OCI-LY3 (cell line): ENCODE results near the gene DHX57.

Source experiments
- H2AFZ ChIP-seq: fragments of 200-600, 300-600 bp; shearing (Covaris generic); 2 replicates; pipeline ENCODE4 v1.6.0; 2014; ENCODE audit warnings: antibody characterized with exemption, low read depth, low read length
- H3K27ac ChIP-seq: fragments of 200-600, 300-600 bp; sonication (generic); 2 replicates; pipeline ENCODE4 v1.5.1; 2014; ENCODE audit warnings: mild to moderate bottlenecking, low read length, moderate library complexity, mixed read lengths
- H3K27me3 ChIP-seq: fragments of 200-600, 300-600 bp; sonication (generic); 2 replicates; pipeline ENCODE4 v1.6.1; 2014; ENCODE audit warnings: low read depth, low read length, mixed read lengths
- H3K36me3 ChIP-seq: fragments of 200-600, 300-600 bp; sonication (generic); replicated peaks from 2 replicates; pipeline ENCODE3; 2014; ENCODE audit warnings: low read depth, low read length, mixed read lengths
- H3K4me1 ChIP-seq: fragments of 300-600, 200-600 bp; sonication (generic); 2 replicates; pipeline ENCODE4 v1.6.1; 2014; ENCODE audit warnings: low read length, mixed read lengths
- H3K4me2 ChIP-seq: fragments of 200-600, 300-600 bp; sonication (generic); 2 replicates; pipeline ENCODE4 v1.6.1; 2014; ENCODE audit warnings: low read length, mixed read lengths
- H3K4me3 ChIP-seq: fragments of 300-600, 200-600 bp; sonication (generic); 2 replicates; pipeline ENCODE4 v1.5.1; 2014; ENCODE audit warnings: antibody characterized with exemption, mild to moderate bottlenecking, low read length, moderate library complexity
- H3K79me2 ChIP-seq: fragments of 300-600, 200-600 bp; shearing (Covaris generic); 2 replicates; pipeline ENCODE4 v1.6.1; 2014; ENCODE audit warnings: mild to moderate bottlenecking, low read length, mixed read lengths
- H3K9ac ChIP-seq: fragments of 300-600, 200-600 bp; shearing (Covaris generic); 2 replicates; pipeline ENCODE4 v1.6.0; 2014; ENCODE audit warnings: mild to moderate bottlenecking, low read length, moderate library complexity
- H3K9me3 ChIP-seq: fragments of 200-600, 300-600 bp; shearing (Covaris generic); 2 replicates; pipeline ENCODE4 v1.6.1; 2014; ENCODE audit warnings: low read length, mixed read lengths; ENCODE audit not compliant: insufficient read depth
- H4K20me1 ChIP-seq: fragments of 200-600, 300-600 bp; sonication (generic); 2 replicates; pipeline ENCODE4 v1.6.1; 2016; ENCODE audit warnings: low read length, mixed read lengths; ENCODE audit not compliant: insufficient read depth
- EZH2phosphoT487 ChIP-seq: fragments of 200-600 bp; shearing (Covaris generic); IDR thresholded peaks from 2 replicates; pipeline ENCODE4 v1.6.1; 2018; ENCODE audit warnings: antibody characterized with exemption, mixed run types, low read depth
- TF ChIP-seq, protein P1 (sequence below): fragments of 200-600, 300-600 bp; sonication (generic); IDR thresholded peaks from 2 replicates; pipeline ENCODE4 v1.5.1; 2014; ENCODE audit warnings: antibody characterized with exemption, low read length, low read depth

DHX57 gene

DNA sequence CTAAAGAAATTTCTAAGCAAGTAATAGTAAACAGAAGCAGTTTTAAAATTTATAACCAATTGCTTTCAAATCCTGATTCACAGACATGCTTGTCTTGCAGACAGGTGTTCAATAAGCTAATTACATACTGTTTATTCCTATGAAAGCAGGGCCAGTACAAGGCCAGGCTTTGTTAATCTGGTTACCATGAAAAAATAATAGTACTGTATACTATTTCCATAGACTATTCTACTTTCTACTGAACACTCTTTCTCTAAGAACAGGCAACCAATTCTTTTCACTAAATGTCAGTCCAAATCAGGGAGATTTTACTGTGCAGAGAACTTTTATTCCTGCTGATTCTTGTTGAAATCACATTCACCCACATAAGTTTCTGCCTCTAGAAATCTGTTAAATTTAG lies 121.7 kb downstream of the DHX57 start:
- H4K20me1 ChIP-seq, result peaks cover 12% of the 10 kb centered on the region
- H3K9ac ChIP-seq, result peak overlapping the region; percentile 51
- H3K27ac ChIP-seq, result peak overlapping the region; percentile 51
- no peaks in the 10 kb centered on the region for H3K27me3 ChIP-seq
- TF ChIP-seq, protein P1, sequence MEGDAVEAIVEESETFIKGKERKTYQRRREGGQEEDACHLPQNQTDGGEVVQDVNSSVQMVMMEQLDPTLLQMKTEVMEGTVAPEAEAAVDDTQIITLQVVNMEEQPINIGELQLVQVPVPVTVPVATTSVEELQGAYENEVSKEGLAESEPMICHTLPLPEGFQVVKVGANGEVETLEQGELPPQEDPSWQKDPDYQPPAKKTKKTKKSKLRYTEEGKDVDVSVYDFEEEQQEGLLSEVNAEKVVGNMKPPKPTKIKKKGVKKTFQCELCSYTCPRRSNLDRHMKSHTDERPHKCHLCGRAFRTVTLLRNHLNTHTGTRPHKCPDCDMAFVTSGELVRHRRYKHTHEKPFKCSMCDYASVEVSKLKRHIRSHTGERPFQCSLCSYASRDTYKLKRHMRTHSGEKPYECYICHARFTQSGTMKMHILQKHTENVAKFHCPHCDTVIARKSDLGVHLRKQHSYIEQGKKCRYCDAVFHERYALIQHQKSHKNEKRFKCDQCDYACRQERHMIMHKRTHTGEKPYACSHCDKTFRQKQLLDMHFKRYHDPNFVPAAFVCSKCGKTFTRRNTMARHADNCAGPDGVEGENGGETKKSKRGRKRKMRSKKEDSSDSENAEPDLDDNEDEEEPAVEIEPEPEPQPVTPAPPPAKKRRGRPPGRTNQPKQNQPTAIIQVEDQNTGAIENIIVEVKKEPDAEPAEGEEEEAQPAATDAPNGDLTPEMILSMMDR, result no peak
- TF ChIP-seq EZH2phosphoT487, result no peak
- H3K9me3 ChIP-seq, result no peaks in the 10 kb centered on the region
- H3K36me3 ChIP-seq, result peaks cover 14% of the 10 kb centered on the region
- H3K79me2 ChIP-seq, result peaks cover 29% of the 10 kb centered on the region
- peak overlapping the region; percentile 65 for H3K4me2 ChIP-seq
- peak overlapping the region; percentile 37; the same call in 1 of the 2 replicates for H2AFZ ChIP-seq
- peaks cover 22% of the 10 kb centered on the region for H3K4me1 ChIP-seq
- H3K4me3 ChIP-seq, result peak overlapping the region; percentile 48

DNA sequence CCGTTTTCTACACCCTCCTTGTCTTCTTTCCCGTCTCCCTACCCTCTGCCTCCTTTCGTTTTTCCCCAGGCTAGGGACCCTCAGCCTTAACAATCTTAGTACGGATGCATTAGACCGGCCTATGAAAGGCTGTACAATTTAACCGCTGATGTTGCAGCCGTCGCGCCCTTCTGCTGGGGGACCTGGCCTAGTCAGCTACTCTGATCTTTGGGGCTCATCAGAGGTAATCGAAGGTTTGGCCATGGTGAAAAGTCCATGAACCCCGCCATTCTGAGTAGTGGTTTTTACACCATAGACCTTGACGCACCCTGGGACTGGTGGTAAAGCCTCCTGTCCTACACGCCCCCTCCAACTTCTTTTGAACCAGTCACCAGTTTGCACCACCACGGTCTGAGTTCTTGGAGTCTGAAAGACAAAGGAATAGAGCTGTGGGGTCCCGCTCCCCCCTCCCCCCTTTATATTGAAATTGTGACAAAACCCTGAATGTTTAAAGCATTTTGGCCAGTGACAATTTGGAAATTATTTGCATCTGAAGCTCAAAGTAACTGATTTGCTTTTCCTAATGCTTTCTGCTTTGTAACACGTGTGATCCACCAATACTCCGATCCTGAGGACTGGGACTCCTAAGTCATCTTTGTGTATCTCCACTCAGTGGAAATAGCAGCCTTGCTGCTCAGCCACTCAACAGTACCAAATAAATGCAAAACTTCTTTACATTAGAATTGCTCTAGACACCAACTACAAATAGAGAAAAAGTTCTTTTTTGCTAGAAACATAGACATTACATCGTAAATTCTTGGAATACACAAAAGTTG lies 123.9 kb downstream of the DHX57 start:
- Histone ChIP-seq H3K9ac (peak overlapping the region; percentile 75), H3K27ac (peak overlapping the region; percentile 69), H3K9me3 (no peaks in the 10 kb centered on the region), H3K4me2 (peak overlapping the region; percentile 83), H3K27me3 (no peaks in the 10 kb centered on the region), H3K79me2 (peaks cover 52% of the 10 kb centered on the region), H3K36me3 (peaks cover 37% of the 10 kb centered on the region), H2AFZ (peak overlapping the region; percentile 60), H3K4me3 (peak overlapping the region; percentile 92), H3K4me1 (peaks cover 44% of the 10 kb centered on the region), H4K20me1 (peaks cover 34% of the 10 kb centered on the region)
- TF ChIP-seq, protein P1, result no peak
- no peak for TF ChIP-seq EZH2phosphoT487

DNA sequence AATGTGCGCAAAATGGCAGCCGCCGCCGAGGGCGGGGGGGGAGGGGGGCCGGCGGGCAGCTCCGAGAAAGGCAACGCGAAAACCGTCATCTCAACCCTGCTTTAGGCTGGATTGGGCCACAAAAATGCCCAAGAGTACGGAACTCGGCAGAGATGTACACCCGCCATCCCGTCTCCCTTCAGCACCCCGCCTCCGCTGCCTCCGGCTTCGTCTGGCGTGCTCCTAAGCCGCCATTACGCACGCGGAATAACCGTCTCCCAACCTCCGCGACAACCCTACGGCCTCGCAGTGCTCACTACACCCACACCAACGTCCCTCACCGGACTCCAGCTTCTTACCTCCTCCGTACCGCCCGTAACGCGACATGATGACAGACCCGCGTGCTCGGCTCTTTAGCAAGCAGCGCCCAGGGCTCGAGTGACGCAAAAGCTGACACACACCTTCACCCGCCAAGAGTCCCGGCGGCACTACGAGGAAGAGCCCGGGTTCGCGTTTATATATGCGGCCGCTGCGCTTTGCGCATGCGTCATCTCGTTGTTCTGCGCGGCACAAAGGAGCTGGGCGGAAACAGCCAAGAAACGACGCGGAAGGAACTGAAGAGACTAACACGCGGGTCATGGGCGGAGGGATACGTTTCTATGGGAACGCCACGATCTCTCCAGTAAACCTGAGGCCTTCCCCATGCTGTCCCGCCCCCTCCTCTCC lies 124.7 kb downstream of the DHX57 start, which contains the start of gene SRSF7:
Gene SRSF7 (minus strand): TSS at position 471 of the 705 bp plus-strand sequence. CDS start 105 bp downstream, at position 366.
- Histone ChIP-seq H3K27ac (peak within 1 kb of the TSS; percentile 86), H3K36me3 (peaks cover 44% of the 10 kb centered on the region), H4K20me1 (peaks cover 42% of the 10 kb centered on the region), H3K4me2 (peak within 1 kb of the TSS; percentile 95), H3K79me2 (peaks cover 59% of the 10 kb centered on the region), H3K9me3 (no peaks in the 10 kb centered on the region), H2AFZ (peak within 1 kb of the TSS; percentile 60), H3K9ac (peak within 1 kb of the TSS; percentile 97), H3K4me1 (peaks cover 48% of the 10 kb centered on the region), H3K4me3 (peak within 1 kb of the TSS; percentile 92), H3K27me3 (no peaks in the 10 kb centered on the region)
- TF ChIP-seq, protein P1, result no peak
- TF ChIP-seq EZH2phosphoT487, result no peak
